Ishikawa (cell line): ENCODE data around the gene PHF14.

Source experiments
- CEBPB ChIP-seq: IDR thresholded peaks from 2 replicates; pipeline ENCODE4 v1.6.1; 2012
- CREB1 ChIP-seq: IDR thresholded peaks from 2 replicates; pipeline ENCODE4 v1.6.1; 2012; ENCODE audit warnings: low read depth
- EGR1 ChIP-seq: IDR thresholded peaks from 2 replicates; pipeline ENCODE4 v1.6.1; 2012
- EP300 ChIP-seq: IDR thresholded peaks from 2 replicates; pipeline ENCODE4 v1.6.1; 2012; ENCODE audit warnings: borderline replicate concordance
- FOXM1 ChIP-seq: IDR thresholded peaks from 2 replicates; pipeline ENCODE4 v1.6.1; 2012; ENCODE audit warnings: low read depth, borderline replicate concordance
- NFIC ChIP-seq: IDR thresholded peaks from 2 replicates; pipeline ENCODE4 v1.6.1; 2012
- RAD21 ChIP-seq: IDR thresholded peaks from 2 replicates; pipeline ENCODE4 v1.6.1; 2012; ENCODE audit warnings: low read depth
- TAF1 ChIP-seq: IDR thresholded peaks from 2 replicates; pipeline ENCODE4 v1.6.1; 2012; ENCODE audit warnings: low read depth, mild to moderate bottlenecking
- TCF12 ChIP-seq: IDR thresholded peaks from 2 replicates; pipeline ENCODE4 v1.6.1; 2012; ENCODE audit warnings: low read depth
- TEAD4 ChIP-seq: IDR thresholded peaks from 2 replicates; pipeline ENCODE4 v1.6.1; 2012
- YY1 ChIP-seq: IDR thresholded peaks from 2 replicates; pipeline ENCODE4 v1.6.1; 2012; ENCODE audit warnings: low read depth
- ZBTB7A ChIP-seq: IDR thresholded peaks from 2 replicates; pipeline ENCODE4 v1.6.1; 2012; ENCODE audit warnings: low read depth
- TF ChIP-seq, protein P1 (sequence below): IDR thresholded peaks from 2 replicates; pipeline ENCODE4 v1.6.1; 2012
- TF ChIP-seq, protein P2 (sequence below): IDR thresholded peaks from 2 replicates; pipeline ENCODE4 v1.6.1; 2012
- TF ChIP-seq, protein P3 (sequence below): IDR thresholded peaks from 2 replicates; pipeline ENCODE4 v1.6.1; 2012; ENCODE audit warnings: low read depth, mild to moderate bottlenecking

The PHF14 gene

DNA sequence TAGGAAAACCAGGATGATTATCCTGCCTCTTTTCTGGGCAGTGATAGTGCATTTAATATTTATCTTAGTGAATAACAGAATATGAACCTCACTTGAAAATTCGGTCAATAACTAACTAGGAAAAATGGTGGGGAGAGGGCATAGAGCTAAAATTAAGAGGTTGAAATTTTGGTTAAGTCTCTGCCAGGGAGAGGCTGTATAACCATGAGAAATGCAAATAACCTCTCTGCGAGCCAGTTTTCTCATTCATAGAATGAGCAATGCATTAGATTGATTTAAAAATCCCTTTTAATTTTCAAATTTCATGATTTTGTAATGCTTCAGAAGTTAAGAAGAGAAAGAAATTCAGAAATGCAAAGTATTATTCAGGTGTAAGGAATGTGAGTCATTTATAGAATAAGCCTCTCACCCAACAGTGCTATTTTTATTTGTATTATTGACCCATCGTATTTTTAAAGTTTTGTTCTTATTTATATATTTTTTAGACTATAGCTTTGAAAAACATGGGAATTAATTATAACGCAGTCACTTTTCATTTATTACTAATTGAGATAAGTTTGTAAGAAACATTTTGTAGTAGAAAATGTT is 104.7 kb downstream of the PHF14 start:
- TF ChIP-seq NFIC (no peak), YY1 (no peak), TAF1 (no peak), EGR1 (no peak), CEBPB (no peak), CREB1 (no peak), ZBTB7A (no peak), FOXM1 (no peak), EP300 (no peak), TEAD4 (no peak), RAD21 (no peak)
- TF ChIP-seq, protein P1, sequence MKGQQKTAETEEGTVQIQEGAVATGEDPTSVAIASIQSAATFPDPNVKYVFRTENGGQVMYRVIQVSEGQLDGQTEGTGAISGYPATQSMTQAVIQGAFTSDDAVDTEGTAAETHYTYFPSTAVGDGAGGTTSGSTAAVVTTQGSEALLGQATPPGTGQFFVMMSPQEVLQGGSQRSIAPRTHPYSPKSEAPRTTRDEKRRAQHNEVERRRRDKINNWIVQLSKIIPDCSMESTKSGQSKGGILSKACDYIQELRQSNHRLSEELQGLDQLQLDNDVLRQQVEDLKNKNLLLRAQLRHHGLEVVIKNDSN = no peak
- TF ChIP-seq, protein P2, sequence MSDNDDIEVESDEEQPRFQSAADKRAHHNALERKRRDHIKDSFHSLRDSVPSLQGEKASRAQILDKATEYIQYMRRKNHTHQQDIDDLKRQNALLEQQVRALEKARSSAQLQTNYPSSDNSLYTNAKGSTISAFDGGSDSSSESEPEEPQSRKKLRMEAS = no peak

DNA sequence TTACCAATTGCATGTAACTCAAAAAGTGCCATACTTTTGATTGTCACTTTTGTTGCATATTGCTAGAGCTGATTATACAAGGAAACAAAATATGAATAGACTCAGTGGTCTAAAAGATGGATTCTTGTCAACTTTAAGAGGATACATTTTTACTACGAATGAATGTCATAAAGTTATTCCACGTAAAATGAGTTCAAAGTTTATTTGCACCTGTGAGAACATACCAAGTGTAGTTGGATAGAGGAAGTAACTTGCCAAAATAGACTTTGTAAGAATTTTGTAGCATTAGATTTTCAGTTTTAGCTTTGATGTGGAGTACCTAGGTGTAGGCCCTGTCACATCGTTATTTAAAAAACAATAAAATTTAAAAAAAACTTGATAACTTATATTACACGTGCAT is 106.2 kb downstream of the PHF14 start:
- TF ChIP-seq, protein P1 = no peak
- TF ChIP-seq, protein P2 = no peak
- TF ChIP-seq TCF12 = no peak
- TF ChIP-seq EGR1 = no peak
- no peak for TF ChIP-seq FOXM1
- TF ChIP-seq TAF1 = no peak

DNA sequence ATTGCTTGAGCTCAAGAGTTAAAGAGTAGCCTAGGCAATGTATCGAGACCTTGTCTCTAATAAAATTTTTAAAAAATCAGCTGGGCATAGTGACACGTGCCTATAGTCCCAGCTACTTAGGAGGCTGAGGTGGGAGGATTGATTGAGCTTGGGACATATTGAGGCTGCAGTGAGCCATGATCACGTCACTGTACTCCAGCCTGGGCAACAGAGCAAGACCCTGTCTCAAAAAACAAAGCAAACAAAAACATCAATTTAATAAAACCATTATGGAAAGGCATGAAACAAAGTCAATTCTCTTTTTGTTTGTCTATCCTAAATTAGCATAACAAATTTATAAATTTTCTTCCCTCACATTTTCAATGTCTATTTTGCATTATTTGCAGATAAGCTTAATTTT is 108.4 kb downstream of the PHF14 start:
- no peak for TF ChIP-seq TAF1
- TF ChIP-seq EP300 = no peak
- no peak for TF ChIP-seq RAD21
- no peak for TF ChIP-seq FOXM1
- TF ChIP-seq, protein P3, sequence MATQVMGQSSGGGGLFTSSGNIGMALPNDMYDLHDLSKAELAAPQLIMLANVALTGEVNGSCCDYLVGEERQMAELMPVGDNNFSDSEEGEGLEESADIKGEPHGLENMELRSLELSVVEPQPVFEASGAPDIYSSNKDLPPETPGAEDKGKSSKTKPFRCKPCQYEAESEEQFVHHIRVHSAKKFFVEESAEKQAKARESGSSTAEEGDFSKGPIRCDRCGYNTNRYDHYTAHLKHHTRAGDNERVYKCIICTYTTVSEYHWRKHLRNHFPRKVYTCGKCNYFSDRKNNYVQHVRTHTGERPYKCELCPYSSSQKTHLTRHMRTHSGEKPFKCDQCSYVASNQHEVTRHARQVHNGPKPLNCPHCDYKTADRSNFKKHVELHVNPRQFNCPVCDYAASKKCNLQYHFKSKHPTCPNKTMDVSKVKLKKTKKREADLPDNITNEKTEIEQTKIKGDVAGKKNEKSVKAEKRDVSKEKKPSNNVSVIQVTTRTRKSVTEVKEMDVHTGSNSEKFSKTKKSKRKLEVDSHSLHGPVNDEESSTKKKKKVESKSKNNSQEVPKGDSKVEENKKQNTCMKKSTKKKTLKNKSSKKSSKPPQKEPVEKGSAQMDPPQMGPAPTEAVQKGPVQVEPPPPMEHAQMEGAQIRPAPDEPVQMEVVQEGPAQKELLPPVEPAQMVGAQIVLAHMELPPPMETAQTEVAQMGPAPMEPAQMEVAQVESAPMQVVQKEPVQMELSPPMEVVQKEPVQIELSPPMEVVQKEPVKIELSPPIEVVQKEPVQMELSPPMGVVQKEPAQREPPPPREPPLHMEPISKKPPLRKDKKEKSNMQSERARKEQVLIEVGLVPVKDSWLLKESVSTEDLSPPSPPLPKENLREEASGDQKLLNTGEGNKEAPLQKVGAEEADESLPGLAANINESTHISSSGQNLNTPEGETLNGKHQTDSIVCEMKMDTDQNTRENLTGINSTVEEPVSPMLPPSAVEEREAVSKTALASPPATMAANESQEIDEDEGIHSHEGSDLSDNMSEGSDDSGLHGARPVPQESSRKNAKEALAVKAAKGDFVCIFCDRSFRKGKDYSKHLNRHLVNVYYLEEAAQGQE = no peak
- TF ChIP-seq NFIC = no peak
- TF ChIP-seq, protein P2 = no peak
- TF ChIP-seq YY1 = no peak
- TF ChIP-seq TEAD4 = no peak
- no peak for TF ChIP-seq CEBPB
- no peak for TF ChIP-seq EGR1
- TF ChIP-seq TCF12 = no peak
- TF ChIP-seq, protein P1 = no peak
- TF ChIP-seq ZBTB7A = no peak
- no peak for TF ChIP-seq CREB1

DNA sequence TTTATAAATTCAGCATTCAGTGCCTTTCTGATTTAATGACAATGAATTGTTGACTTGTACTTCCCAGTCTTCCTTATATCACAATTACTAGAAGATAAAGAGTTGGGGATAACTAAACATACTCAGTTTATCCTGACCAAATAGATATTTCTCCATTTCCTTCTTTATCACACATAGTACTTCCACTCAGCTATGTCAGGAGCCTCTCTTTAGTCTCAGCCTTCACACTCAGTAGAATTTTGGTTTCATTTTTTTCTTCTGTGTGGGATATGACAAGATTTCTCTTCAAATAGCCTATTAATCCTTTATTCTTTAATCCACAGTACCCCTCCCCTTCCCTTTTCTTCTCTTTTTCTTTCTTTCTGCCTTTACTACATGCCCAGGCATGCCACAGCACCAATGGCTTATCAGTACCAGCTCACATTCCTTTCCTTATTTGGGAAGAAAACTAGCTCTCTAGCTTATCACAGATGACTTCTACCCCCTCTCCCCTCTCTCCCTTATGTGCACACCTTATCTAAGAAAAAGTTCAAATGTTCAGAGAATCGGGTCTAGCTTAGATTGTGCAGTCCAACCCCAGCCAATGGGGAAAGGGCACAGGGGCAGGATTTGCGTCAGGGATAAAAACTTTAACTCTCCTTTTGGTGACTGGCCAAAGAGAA is 109.0 kb downstream of the PHF14 start:
- TF ChIP-seq TCF12 (no peak), TAF1 (no peak), CEBPB (no peak)

DNA sequence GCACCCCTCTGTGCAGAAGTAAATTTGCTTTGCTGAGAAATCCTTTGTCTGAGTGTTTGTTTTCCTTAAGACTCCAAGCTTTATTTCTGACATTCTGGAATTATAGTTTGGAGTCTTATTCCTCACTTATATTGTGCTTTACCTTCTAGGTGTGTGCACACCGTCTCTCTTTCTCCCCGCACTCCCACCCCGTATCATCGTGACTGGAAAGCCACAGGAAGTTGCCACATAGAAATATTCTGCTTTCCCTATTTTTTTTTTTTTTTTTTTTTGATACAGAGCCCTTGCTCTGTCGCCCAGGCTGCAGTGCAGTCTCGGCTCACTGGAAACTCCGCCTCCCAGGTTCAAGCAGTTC is 109.5 kb downstream of the PHF14 start:
- TF ChIP-seq, protein P2 = no peak
- TF ChIP-seq RAD21 = no peak
- TF ChIP-seq NFIC = no peak
- no peak for TF ChIP-seq ZBTB7A
- TF ChIP-seq, protein P3 = no peak
- TF ChIP-seq TCF12 = no peak
- no peak for TF ChIP-seq TAF1
- no peak for TF ChIP-seq YY1
- no peak for TF ChIP-seq CEBPB
- no peak for TF ChIP-seq EGR1
